ENCODE data around the gene ENG.

ENG gene

DNA sequence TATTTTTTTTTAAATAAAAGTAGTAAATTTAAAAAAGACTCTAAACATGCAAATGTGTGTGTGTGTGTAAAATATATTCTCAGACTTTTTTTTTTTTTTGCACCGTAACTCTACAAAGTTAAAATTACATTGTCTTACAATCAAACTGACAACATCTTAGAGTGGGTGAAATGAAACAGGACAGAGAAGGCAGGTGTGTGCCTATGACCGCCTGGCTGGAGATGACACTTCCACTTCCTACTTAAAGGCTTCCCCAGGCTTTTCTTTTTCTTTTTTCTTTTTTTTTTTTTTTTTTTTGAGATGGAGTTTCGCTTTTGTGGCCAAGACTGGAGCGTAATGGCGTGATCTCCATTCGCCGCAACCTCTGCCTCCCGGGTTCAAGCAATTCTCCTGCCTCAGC, 25.7 kb upstream of the ENG start:
- POLR2A ChIA-PET: interaction anchor here (0.7 kb wide), 1 partner anchor 238 kb away, joined by 6 read pairs; no protein-coding TSS in a partner anchor
- DNase-seq (ENCODE audit: extremely low spot score): no peak
- TF ChIP-seq, protein P1, sequence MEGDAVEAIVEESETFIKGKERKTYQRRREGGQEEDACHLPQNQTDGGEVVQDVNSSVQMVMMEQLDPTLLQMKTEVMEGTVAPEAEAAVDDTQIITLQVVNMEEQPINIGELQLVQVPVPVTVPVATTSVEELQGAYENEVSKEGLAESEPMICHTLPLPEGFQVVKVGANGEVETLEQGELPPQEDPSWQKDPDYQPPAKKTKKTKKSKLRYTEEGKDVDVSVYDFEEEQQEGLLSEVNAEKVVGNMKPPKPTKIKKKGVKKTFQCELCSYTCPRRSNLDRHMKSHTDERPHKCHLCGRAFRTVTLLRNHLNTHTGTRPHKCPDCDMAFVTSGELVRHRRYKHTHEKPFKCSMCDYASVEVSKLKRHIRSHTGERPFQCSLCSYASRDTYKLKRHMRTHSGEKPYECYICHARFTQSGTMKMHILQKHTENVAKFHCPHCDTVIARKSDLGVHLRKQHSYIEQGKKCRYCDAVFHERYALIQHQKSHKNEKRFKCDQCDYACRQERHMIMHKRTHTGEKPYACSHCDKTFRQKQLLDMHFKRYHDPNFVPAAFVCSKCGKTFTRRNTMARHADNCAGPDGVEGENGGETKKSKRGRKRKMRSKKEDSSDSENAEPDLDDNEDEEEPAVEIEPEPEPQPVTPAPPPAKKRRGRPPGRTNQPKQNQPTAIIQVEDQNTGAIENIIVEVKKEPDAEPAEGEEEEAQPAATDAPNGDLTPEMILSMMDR (IDR thresholded peaks at IDR 0.05; ENCODE audit: control extremely low read depth, extremely low read depth, low read depth, missing control alignments): no peak
- CTCF ChIA-PET: interaction anchor here (3.2 kb wide), 1 partner anchor 10 kb away, joined by 27 read pairs; no protein-coding TSS in a partner anchor

DNA sequence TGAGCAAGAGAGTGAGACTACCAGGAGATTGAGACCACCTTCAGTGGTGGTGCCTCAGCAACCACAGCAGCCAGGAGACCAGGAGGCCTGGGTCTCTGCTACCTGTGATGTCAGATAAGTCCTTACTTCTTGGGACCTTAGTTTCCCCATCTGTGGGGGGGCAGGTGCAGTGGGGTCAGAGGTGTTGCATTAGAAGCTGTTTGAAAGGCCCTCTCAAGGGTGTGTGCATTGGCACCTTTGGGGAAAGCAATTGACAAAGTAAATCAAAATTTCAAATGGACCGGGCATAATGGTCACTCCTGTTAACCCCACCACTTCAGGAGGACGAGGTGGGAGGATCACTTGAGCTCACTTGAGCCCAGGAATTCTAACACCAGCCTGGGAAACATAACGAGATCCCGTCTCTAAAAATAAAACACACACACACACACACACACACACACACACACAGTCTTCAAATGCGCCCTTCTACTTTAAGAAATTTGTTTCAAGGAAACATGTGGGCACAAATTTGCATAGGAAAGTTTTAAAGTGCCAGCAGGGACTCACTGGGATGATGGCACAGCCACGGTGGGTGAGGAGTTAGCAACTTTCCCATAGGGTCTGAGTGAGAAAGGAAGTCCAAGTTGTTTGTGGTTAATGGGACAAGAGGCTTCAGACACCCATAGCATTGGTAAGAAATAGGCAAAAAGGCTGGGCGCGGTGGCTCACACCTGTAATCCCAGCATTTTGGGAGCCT, 24.4 kb upstream of the ENG start:
- POLR2A ChIA-PET: interaction anchor here (0.6 kb wide), 1 partner anchor 38 kb away, joined by 4 read pairs; the partner anchor contains the start of gene ST6GALNAC4
- DNase-seq (ENCODE audit: extremely low spot score): no peak
- TF ChIP-seq, protein P1 (IDR thresholded peaks at IDR 0.05; ENCODE audit: control extremely low read depth, extremely low read depth, low read depth, missing control alignments): no peak
- CTCF ChIA-PET: interaction anchor here (1.4 to 2.3 kb wide), 3 partner anchors 9 to 144 kb away, joined by 3 to 13 read pairs (median 3); partner anchors contain the start of gene TOR2A

DNA sequence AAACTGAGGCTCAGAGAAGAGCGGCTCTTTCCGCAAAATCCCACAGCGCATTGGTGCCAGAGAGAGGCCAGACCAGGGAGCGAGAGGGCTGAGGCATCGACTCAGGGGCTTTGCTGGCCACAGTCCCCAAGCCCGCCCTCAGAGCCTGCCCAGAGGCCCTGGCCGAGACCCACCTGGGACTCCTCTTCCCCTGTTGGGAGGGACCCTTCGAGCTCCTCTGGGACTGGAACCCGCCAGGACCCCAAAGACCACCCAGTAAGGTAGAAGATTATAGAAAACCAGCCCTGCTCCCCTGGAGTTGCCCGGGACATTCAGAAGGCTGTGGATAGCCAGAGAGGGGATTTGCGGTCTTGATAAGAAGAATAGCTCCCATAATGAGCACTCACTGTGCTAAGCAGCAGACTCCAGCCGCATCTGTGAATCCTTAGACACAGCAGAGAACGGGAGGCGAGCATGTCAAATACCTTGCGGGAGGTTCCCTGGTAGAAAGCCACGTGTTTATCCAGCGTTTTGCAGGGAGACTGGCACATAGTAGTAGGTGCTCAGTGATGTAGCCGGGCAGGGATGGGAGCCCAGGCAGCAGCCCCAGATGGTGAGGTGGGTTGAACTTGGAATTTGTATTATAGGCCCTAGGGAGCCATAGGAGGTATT, 23.7 kb upstream of the ENG start:
- ChIA-PET POLR2A (no interaction called here), CTCF (interaction anchor here (1.4 to 2.3 kb wide), 3 partner anchors 8 to 143 kb away, joined by 3 to 13 read pairs (median 3); partner anchors contain the start of gene TOR2A)
- TF ChIP-seq, protein P1 (IDR thresholded peaks at IDR 0.05; ENCODE audit: control extremely low read depth, extremely low read depth, low read depth, missing control alignments): no peak
- no peak for DNase-seq (ENCODE audit: extremely low spot score)

DNA sequence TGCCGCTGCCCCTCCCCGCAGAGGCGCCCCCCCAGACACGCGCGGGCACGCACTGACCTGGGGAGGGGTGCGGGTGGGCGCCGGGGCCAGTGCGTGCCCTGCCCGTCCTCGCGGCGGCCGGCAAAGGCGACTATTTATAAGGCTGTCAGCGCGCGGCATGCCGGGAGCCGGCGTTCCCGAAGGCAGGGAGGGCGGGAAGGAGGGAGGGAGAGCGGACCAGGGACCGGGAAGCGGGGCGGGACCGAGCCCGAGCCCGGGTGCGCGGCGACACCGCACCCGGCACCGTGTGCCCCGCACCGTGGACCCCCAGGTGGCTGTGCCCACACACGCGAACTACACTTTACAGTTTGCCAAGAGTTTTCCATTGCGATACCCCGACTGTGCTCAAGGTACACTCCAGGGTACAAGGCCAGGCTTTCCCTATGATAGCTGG, 23.1 kb upstream of the ENG start, which contains the start of gene AK1:
AK1 (minus strand) TSS at position 110 of the 433 bp plus-strand sequence. CDS start 3,058 bp downstream, outside the sequence.
- ChIA-PET CTCF (interaction anchor here (0.7 to 2.3 kb wide), 4 partner anchors 7 to 143 kb away, joined by 3 to 13 read pairs (median 3); partner anchors contain the start of gene TOR2A), POLR2A (no interaction called here)
- DNase-seq (ENCODE audit: extremely low spot score): no peak
- TF ChIP-seq, protein P1 (IDR thresholded peaks at IDR 0.05; ENCODE audit: control extremely low read depth, extremely low read depth, low read depth, missing control alignments): no peak

DNA sequence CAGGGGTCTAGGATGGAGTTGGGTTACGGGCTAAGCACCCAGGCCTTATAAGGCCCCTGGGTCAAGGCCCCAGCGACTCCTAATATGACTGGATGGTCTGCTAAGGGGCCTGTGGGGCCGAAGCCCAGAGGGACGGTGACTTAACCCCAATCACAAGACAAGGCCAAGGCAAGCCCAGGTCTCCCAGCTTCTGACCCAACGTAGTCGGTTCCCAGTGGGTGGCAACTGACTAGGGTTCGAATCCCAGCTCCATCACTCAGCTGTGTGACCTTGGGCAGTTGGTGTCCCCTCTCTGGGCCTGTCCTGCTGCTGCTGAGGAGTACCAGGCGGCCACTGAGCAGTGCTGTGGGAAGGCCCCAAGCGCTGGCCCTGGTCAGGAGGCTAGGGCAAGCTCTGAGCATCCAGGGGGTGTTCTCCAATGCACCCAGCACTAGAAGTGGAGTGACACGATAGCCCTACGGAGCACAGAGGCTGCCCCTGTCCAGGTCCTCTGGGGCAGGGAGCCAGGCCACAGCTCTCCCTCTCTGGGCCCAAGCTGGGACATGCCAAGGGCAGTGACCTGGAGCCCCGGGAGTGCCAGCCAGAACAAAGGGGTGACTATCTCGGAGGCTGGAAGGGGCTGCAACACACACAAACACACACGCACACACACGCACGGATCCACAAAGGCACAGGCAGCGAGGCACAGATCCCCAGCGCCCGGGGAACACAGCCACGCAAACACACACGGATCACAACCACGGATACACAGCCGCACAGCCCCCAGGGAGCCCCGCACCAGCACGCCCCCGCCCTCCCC, 22.5 kb upstream of the ENG start:
- DNase-seq (ENCODE audit: extremely low spot score): no peak
- TF ChIP-seq, protein P1 (IDR thresholded peaks at IDR 0.05; ENCODE audit: control extremely low read depth, extremely low read depth, low read depth, missing control alignments): no peak
- CTCF ChIA-PET: interaction anchor here (0.7 to 1.4 kb wide), 5 partner anchors 12 to 72 kb away, joined by 3 read pairs; no protein-coding TSS in a partner anchor
- POLR2A ChIA-PET: no interaction called here
